Fibroblast of lung (primary cell): ENCODE results near the gene BROX.

Experiments
- EZH2 ChIP-seq: IDR thresholded peaks from 2 replicates; pipeline ENCODE4 v1.5.1; 2012; ENCODE audit warnings: low read length, control low read depth, mild to moderate bottlenecking; ENCODE audit errors: missing control alignments
- TF ChIP-seq, protein P1 (sequence below), 2 donors: IDR thresholded peaks in 1 of 2; conservative IDR thresholded peaks in 1 of 2; 1 replicate in 1 of 2; 2 replicates in 1 of 2; pipeline ENCODE4 v1.5.1; 2011 to 2012; ENCODE audit warnings: low read length in 2 of 2, control low read depth in 1 of 2, inconsistent platforms in 1 of 2, low read depth in 1 of 2, mild to moderate bottlenecking in 1 of 2

- TF ChIP-seq, protein P1, sequence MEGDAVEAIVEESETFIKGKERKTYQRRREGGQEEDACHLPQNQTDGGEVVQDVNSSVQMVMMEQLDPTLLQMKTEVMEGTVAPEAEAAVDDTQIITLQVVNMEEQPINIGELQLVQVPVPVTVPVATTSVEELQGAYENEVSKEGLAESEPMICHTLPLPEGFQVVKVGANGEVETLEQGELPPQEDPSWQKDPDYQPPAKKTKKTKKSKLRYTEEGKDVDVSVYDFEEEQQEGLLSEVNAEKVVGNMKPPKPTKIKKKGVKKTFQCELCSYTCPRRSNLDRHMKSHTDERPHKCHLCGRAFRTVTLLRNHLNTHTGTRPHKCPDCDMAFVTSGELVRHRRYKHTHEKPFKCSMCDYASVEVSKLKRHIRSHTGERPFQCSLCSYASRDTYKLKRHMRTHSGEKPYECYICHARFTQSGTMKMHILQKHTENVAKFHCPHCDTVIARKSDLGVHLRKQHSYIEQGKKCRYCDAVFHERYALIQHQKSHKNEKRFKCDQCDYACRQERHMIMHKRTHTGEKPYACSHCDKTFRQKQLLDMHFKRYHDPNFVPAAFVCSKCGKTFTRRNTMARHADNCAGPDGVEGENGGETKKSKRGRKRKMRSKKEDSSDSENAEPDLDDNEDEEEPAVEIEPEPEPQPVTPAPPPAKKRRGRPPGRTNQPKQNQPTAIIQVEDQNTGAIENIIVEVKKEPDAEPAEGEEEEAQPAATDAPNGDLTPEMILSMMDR (conservative IDR thresholded peaks at IDR 0.05 in 1 of 2, IDR thresholded peaks at IDR 0.05 in 1 of 2; ENCODE audit: low read depth in 1 of 2, low read length in 2 of 2), result no peak
- no peak for TF ChIP-seq EZH2
These were observed 24.6 kb downstream of the BROX start, which contains the start of gene FAM177B for GRCh38 chr1:222736972-222737371.
